Frontal cortex (tissue), 4 donors: ENCODE measurements around the gene NUP42. TPM values are rescaled to one million over a fixed set of nuclear protein-coding genes. Genes with fewer than 3 reads are reported as not detected.
A peak's percentile ranks its signal among the peaks of the same experiment; 100 is the strongest.
"Not testable (repeated sequence)": the region's sequence is repeated elsewhere in the genome, so short reads cannot be mapped to it uniquely, and the experiment has no call there.

Source experiments
- DNase-seq, 2 donors: peaks; one replicate each; pipeline ENCODE4 v3.0.0; 2012; ENCODE audit warnings: low spot score in 2 of 2
- FAIRE-seq: peaks from 2 replicates; lab custom pipeline; 2012; peaks lifted over from hg19 to GRCh38; lab: Jason Lieb, UNC
- total RNA-seq: library from RNA; depleted of rRNA; stranded (reverse); fragments of >200 nt; gene quantifications from one replicate; pipeline ENCODE4 v1.2.3, GENCODE V29; 2014
- donor health status: control.
- donor health status: control.
- donor health status: control.

The NUP42 gene
- total RNA-seq, result 60.7 TPM

GRCh38 chr7:23181684-23182553, at the start of gene NUP42:
NUP42 (plus strand) TSS chr7:23182048; CDS start chr7:23182086, 38 bp downstream.
- DNase-seq, result peak; percentile 74 to 80
- no peak for FAIRE-seq

GRCh38 chr7:23133797-23134196, 48.1 kb upstream of the NUP42 start:
- no peak for DNase-seq

GRCh38 chr7:23135755-23136154, 46.1 kb upstream of the NUP42 start:
- DNase-seq (no peak), FAIRE-seq (no peak)

More at GRCh38 chr7:23133797-23134196, 48.1 kb upstream of the NUP42 start:
- FAIRE-seq, result no peak

GRCh38 chr7:23136216-23136615, 45.6 kb upstream of the NUP42 start:
- FAIRE-seq (no peak), DNase-seq (no peak)

- FAIRE-seq (no peak), DNase-seq (no peak)
These were observed 24.2 kb upstream of the NUP42 start for GRCh38 chr7:23157679-23158078.

- DNase-seq (no peak), FAIRE-seq (no peak)
These were observed 23.3 kb upstream of the NUP42 start for GRCh38 chr7:23158546-23158945.

GRCh38 chr7:23161482-23161881, 20.4 kb upstream of the NUP42 start:
- DNase-seq, result no peak
- no peak for FAIRE-seq

- no peak for DNase-seq
- FAIRE-seq, result no peak
These were observed 17.0 kb upstream of the NUP42 start for GRCh38 chr7:23164846-23165245.

- DNase-seq (no peak), FAIRE-seq (no peak)
These were observed 16.5 kb upstream of the NUP42 start for GRCh38 chr7:23165316-23165715.

GRCh38 chr7:23167691-23168090, 14.2 kb upstream of the NUP42 start:
- FAIRE-seq (no peak), DNase-seq (no peak)

GRCh38 chr7:23168111-23168885, 13.6 kb upstream of the NUP42 start:
- FAIRE-seq, result no peak

GRCh38 chr7:23175938-23176337, 5.9 kb upstream of the NUP42 start:
- FAIRE-seq, result no peak
- no peak for DNase-seq

More at GRCh38 chr7:23168111-23168885, 13.6 kb upstream of the NUP42 start:
- no peak for DNase-seq

GRCh38 chr7:23183279-23184012, 1.6 kb downstream of the NUP42 start:
- FAIRE-seq (no peak), DNase-seq (no peak)

GRCh38 chr7:23184291-23184690, 2.4 kb downstream of the NUP42 start:
- DNase-seq, result no peak
- no peak for FAIRE-seq

- peak; percentile 72 for FAIRE-seq
- peak; percentile 44 to 52 for DNase-seq
These were observed 3.0 kb downstream of the NUP42 start for GRCh38 chr7:23184709-23185359.

- DNase-seq (no peak), FAIRE-seq (no peak)
These were observed 4.1 kb downstream of the NUP42 start for GRCh38 chr7:23185980-23186379.

- no peak for DNase-seq
- no peak for FAIRE-seq
These were observed 9.2 kb downstream of the NUP42 start for GRCh38 chr7:23191022-23191421.

GRCh38 chr7:23193650-23194227, 11.9 kb downstream of the NUP42 start:
- not testable (repeated sequence) for FAIRE-seq, DNase-seq

- FAIRE-seq, result no peak
- no peak for DNase-seq
These were observed 14.5 kb downstream of the NUP42 start for GRCh38 chr7:23196306-23196705.
